Measurements from ENCODE around the gene HECTD4. TPM values are rescaled to one million over a fixed set of nuclear protein-coding genes. Genes with fewer than 3 reads are reported as not detected.
A peak's percentile ranks its signal among the peaks of the same experiment; 100 is the strongest.

HECTD4 gene
- total and polyA plus RNA-seq, 12 donors, result 3.0 to 33.7 (median 23.9) TPM

- Histone ChIP-seq H3K9me3 (no peaks in the 10 kb centered on the region), H3K36me3 (peaks cover 0 to 98% (median 59%) of the 10 kb centered on the region in 9 donors), H3K4me3 (no peak overlapping the region), H3K4me1 (no peaks in the 10 kb centered on the region), H3K27me3 (no peaks in the 10 kb centered on the region), H3K27ac (no peak overlapping the region)
- DNase-seq (no peak), ATAC-seq (no peak)
- intact Hi-C loops (cut with DNase I), result no loop called here
- WGBS, 2 donors, result 76 to 86% methylated on average over 11 of the region's 11 CpGs
- TF ChIP-seq CTCF (IDR thresholded peaks at IDR 0.05), result no peak
Measured at GRCh38 chr12:112176321-112177010, 205.8 kb downstream of the HECTD4 start.

- no peak for TF ChIP-seq CTCF (IDR thresholded peaks at IDR 0.05)
- no peaks in the 10 kb centered on the region for H3K27me3 ChIP-seq
- ATAC-seq, result no peak
- no peak for DNase-seq
- WGBS, 2 donors, result 92 to 95% methylated on average over 20 of the region's 20 CpGs
- intact Hi-C loops (cut with DNase I), result no loop called here
- H3K9me3 ChIP-seq, result no peaks in the 10 kb centered on the region
- H3K27ac ChIP-seq, result no peak overlapping the region
- H3K4me3 ChIP-seq, result no peak overlapping the region
- H3K4me1 ChIP-seq, result no peaks in the 10 kb centered on the region
- peaks cover 0 to 98% (median 67%) of the 10 kb centered on the region in 9 donors for H3K36me3 ChIP-seq
Measured at GRCh38 chr12:112175361-112176155, 206.7 kb downstream of the HECTD4 start.

GRCh38 chr12:112172556-112173324, 209.5 kb downstream of the HECTD4 start:
- peaks cover 0 to 98% (median 62%) of the 10 kb centered on the region in 9 donors for H3K36me3 ChIP-seq
- WGBS, 2 donors, result 95 to 96% methylated on average over 21 of the region's 21 CpGs
- no peak overlapping the region for H3K27ac ChIP-seq
- H3K27me3 ChIP-seq, result no peaks in the 10 kb centered on the region
- no peaks in the 10 kb centered on the region for H3K4me1 ChIP-seq
- no peak overlapping the region for H3K4me3 ChIP-seq
- TF ChIP-seq CTCF (IDR thresholded peaks at IDR 0.05), result no peak
- ATAC-seq (no peak), DNase-seq (no peak)
- H3K9me3 ChIP-seq, result no peaks in the 10 kb centered on the region
- intact Hi-C loops (cut with DNase I), result loop anchor here in 1 of 10 donors (5.0 kb wide), 1 partner anchor 990 kb away; no protein-coding TSS in a partner anchor

GRCh38 chr12:112170971-112171596, 211.1 kb downstream of the HECTD4 start:
- intact Hi-C loops (cut with DNase I), result loop anchor here in 1 of 10 donors (5.0 kb wide), 1 partner anchor 991 kb away; no protein-coding TSS in a partner anchor
- H3K36me3 ChIP-seq, result peaks cover 0 to 96% (median 50%) of the 10 kb centered on the region in 9 donors
- no peak for TF ChIP-seq CTCF (IDR thresholded peaks at IDR 0.05)
- H3K27me3 ChIP-seq, result no peaks in the 10 kb centered on the region
- no peak for ATAC-seq
- WGBS, 2 donors, result 94% methylated on average over 17 of the region's 17 CpGs
- H3K4me3 ChIP-seq, result no peak overlapping the region
- H3K9me3 ChIP-seq, result no peaks in the 10 kb centered on the region
- H3K4me1 ChIP-seq, result no peaks in the 10 kb centered on the region
- peak overlapping the region in 1 of 10 donors; percentile 23 for H3K27ac ChIP-seq
- DNase-seq, result no peak

Measured in heart right ventricle (tissue), 16 donors.